ENCODE results near the gene RWDD3.

RWDD3 gene

GRCh38 chr1:95233737-95234500 is at the start of gene RWDD3:
TSS of gene RWDD3 (plus strand) at chr1:95234210. CDS start at chr1:95234231, 21 bp downstream.
- peak; percentile 47 to 94 (median 88) for DNase-seq

- no peak for DNase-seq
These were observed 47.9 kb upstream of the RWDD3 start for GRCh38 chr1:95186149-95186548.

- DNase-seq = no peak
These were observed 40.4 kb upstream of the RWDD3 start for GRCh38 chr1:95193591-95193990.

GRCh38 chr1:95195046-95195445 is 39.0 kb upstream of the RWDD3 start:
- no peak for DNase-seq

DNA sequence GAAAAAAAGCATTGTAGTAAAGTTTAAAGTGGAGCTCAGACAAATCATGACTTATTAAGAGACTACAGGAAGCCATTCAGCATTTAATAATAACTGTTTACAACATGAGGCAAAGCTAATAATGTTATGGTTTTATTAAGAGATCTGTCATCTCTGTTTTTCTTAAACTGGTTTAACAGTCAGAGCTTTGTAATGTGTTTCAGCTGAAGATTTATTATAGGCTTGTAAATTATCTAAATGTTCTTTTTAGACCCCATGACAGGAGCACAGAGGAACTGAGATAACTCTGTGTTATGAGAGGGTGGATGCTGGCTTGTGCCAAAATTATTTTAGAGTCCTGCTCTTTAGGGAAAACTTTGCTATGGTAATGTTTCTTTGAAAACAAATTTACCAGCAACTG is 38.0 kb upstream of the RWDD3 start:
- no peak for DNase-seq

GRCh38 chr1:95197616-95198252 is 36.3 kb upstream of the RWDD3 start:
- DNase-seq = no peak

DNA sequence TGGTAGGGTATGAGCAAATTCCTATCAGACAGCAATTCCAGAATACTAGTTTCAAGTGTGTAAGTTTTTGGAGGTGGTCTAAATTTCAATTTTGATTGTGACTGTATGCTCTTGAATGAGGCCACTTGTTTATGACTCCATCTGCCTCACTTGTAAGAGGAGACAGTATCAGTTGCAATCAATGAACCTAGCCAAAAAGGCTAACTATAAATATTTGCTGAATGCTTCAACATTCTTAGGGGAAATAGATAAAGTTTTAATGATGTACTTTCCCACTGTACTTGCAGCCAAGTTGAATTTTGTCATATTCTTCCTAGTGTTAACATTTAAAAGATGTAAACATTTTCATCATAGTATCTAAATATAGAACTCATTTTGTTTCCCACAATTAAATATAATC is 32.1 kb upstream of the RWDD3 start:
- DNase-seq = no peak

DNA sequence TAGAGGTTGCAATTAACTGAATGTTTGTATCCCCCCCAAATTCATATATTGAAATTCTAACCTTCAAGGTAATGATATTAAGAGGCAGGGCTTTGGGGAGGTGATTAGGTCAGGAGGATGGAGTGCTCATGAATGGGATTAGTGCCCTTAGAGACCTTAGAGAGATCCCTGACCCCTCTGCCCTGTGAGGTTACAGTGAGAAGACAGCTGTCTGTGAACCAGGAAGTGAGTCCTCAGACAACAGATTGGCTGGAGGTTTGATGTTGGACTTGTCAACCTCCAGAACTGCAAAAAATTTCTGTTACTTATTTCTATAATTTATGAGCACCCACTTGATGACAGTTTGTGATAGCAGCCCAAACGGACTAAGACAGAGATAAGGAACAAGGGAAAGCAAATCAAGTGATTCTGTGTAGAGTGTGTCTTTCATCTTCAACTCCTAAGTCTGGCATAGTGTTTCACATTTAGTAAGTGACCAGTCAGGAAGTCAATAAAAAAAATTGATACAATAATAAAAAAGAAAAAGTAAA is 30.0 kb upstream of the RWDD3 start:
- no peak for DNase-seq

- DNase-seq = no peak
These were observed 27.5 kb upstream of the RWDD3 start for GRCh38 chr1:95206514-95206913.

DNA sequence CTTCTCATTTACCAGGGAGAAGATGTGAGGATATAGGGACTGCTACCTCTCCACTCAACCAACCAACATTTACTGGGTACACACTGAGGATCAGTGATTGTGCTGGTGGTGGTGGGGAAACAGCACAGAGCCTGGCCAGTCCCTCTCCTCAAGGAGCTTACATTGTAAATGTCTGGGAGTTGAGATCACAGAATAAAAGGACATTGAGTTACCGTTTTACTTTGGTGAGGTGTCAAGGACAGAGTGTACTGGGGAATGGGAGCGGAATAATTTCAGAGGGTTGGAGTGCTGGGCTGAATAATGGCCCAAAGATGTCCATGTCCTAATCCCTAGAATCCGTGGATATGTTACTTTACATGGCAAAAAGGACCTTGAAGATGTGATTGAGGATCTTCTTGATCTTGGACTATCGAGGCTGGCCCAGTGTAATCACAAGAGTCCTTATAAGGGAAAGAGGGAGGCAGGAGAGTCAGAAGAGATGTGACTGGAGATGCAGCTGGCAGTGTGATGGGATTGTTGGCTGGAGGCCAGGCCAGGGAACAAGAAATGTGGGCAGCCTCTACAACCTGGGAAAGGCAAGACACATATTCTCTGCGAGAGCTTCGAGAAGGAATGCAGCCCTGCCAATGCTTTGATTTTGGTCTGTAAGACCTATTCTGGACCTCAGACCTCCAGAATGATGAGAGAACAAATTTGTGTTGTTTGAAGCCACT is 26.6 kb upstream of the RWDD3 start:
- DNase-seq = peak in 1 of 58 donors; percentile 26

DNA sequence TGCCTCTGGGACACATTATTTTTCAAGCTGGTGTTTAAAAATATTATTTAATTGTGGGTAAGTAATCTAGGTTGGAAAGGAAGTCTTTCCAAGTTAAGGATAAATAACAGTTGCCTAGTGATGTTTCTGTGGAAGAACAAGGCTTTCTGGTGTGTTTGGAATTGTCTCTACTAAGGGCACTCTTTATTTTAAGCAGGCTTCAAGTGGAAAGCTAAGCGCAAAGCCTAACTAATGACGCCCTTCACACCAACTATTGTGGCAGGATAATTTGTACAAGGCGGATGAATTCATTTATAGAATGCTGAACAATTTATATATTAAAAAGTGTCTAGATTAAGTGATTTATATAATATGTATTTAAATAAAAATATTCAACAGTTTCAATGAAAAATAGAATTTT is 25.1 kb upstream of the RWDD3 start:
- no peak for DNase-seq

- no peak for DNase-seq
These were observed 24.7 kb upstream of the RWDD3 start for GRCh38 chr1:95209291-95209690.

- no peak for DNase-seq
These were observed 17.6 kb upstream of the RWDD3 start for GRCh38 chr1:95216292-95216990.

DNA sequence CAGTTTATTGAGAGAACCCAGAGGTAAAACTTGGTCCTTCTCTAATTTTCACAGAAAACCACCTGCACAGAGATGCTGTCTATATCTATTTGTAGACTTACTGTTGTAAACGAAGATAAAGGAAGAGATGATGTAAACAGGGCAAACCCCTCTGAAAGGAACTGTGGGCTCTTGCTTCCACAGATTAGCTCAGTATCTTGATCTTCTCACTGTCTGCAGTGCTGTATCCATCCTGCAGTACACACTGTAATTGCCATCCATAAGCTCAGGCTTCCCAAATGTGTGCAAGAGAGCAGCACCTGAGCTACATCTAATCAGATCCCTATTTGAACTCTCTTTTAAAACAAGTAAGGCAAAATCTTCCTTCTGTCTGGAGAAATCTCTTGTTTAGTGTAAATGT is 16.6 kb upstream of the RWDD3 start:
- DNase-seq = no peak

DNA sequence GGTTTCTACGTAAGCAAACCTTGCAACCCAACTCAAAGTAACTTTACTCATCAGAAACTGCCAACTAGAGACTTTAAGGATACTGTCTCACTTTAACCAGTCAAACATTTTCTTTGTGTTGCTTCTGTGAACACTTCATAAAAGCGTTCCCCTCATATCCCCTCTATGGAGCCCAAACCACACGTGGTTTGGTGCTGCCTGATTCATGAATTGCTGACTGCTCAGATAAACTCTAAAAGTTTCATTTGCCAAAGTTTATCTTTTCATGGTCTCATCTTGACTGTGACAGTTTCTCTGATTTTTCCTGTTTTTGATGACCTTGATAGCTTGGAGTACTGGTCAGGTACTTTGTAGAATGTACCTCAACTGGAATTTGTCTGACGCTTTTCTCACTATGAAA is 14.6 kb upstream of the RWDD3 start:
- no peak for DNase-seq

DNA sequence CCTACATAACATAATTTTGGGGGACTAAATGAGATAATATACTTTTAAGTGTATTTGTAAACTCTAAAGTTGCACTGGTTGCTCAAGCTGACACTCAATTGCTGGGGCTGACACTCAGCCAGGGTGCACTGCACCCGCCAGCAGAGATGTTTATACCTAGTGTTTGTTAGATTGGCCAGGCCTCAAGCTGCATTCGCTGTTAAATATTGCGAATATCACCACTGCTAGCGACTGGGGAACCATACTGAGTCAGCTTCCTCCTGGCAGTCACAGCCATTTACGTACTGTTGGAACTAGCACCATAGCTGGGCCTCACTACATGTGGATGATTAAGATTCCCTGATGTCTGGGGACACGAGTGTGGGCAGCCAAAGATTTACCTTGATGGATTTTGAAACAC is 12.7 kb upstream of the RWDD3 start:
- no peak for DNase-seq

DNA sequence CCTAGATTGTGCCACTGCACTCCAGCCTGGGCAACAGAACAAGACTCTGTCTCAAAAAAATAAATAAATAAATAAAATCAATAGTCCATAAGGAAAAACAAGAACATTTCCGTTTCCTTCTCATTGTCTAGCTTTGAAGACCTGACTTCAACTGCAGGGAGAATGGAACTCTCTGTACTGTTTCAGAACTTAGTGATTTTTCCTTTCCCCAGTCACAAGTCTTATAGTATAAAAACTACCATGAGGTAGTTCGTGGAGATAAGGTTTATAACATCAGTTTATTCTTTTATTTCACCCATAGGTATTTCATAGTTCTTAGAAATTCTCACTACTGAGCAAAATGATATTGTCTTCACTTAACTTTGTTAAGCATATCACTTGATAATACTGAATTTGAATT is 11.4 kb upstream of the RWDD3 start:
- no peak for DNase-seq

DNA sequence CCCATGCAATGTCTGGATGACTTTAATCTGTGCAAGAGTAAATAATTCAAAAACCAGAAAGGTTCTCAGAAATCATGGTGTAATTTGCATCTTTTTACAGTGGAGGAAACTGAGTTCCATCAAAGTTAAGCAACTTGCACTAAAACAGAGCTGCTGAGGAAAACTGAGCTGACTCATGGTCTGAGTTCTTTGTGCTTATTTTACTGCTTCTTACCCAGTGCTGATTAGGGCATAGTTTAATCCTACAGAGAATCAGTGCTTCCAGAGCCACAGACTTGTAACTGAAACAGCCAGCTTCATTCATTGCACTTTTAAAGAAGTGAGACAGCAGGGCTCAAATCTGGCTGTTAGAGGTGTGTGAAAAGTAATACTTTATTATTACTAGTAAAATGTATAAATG is 10.9 kb upstream of the RWDD3 start:
- DNase-seq = no peak

GRCh38 chr1:95226781-95227660 is 7.0 kb upstream of the RWDD3 start:
- no peak for DNase-seq

DNA sequence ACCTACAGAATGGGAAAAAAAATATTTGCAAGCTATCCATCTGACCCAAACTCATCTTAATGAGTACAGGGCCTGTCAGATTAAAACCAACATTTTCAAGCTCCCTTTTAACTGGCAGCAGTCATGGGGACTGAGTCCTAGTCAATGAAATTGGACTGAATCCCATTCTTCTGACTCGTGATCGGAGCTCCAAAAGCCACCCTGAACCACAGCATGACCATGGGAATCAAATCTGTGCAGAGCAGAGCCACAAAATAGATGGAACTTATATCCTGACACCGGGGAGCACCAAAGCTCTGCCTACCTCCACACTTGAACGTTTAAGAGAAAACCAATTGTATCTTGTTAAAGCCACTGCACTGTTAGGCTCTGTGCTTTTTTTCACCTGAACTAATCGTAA is 5.0 kb upstream of the RWDD3 start:
- peak in 6 of 58 donors; percentile 9 to 48 (median 11) for DNase-seq

- DNase-seq = no peak
These were observed 4.3 kb upstream of the RWDD3 start for GRCh38 chr1:95229706-95230105.
